Keratinocyte (primary cell): ENCODE results near the gene INTS1. TPM values are rescaled to one million over a fixed set of nuclear protein-coding genes. Genes with fewer than 3 reads are reported as not detected.

Source experiments
- DNase-seq: peaks from one replicate; pipeline ENCODE4 v3.0.0-alpha.2; 2011; ENCODE audit warnings: low read depth, missing footprints, low spot score
- FAIRE-seq: peaks from 2 replicates; lab custom pipeline; 2011; peaks lifted over from hg19 to GRCh38; lab: Jason Lieb, UNC
- H2AFZ ChIP-seq: 2 replicates; pipeline ENCODE4 v1.6.0; 2012; ENCODE audit warnings: low read length, control low read depth, inconsistent platforms; ENCODE audit not compliant: control insufficient read depth
- H3K27ac ChIP-seq: 2 replicates; pipeline ENCODE4 v1.5.1; 2011; ENCODE audit warnings: low read length; ENCODE audit not compliant: control insufficient read depth, insufficient read depth
- H3K27me3 ChIP-seq: 3 replicates; pipeline ENCODE4 v1.6.0; 2011; ENCODE audit warnings: low read length; ENCODE audit not compliant: control insufficient read depth, insufficient read depth; ENCODE audit errors: extremely low read depth
- H3K36me3 ChIP-seq, 2 experiments: 2 replicates in 1 of 2; 3 replicates in 1 of 2; pipeline ENCODE4 v1.5.1; 2011; ENCODE audit warnings: low read length in 2 of 2, mild to moderate bottlenecking in 1 of 2; ENCODE audit not compliant: control insufficient read depth in 2 of 2, insufficient read depth in 2 of 2; ENCODE audit errors: extremely low read depth in 1 of 2
- H3K4me1 ChIP-seq: 3 replicates; pipeline ENCODE4 v1.5.1; 2011; ENCODE audit warnings: low read length; ENCODE audit not compliant: control insufficient read depth, insufficient read depth; ENCODE audit errors: extremely low read depth
- H3K4me2 ChIP-seq: 3 replicates; pipeline ENCODE4 v1.6.0; 2011; ENCODE audit warnings: low read depth, low read length; ENCODE audit not compliant: control insufficient read depth, insufficient read depth; ENCODE audit errors: extremely low read depth
- H3K4me3 ChIP-seq, 3 experiments: fragments of 200-600 bp in 1 of 3; sonication (generic) in 1 of 3; 2 replicates in 2 of 3; 3 replicates in 1 of 3; pipeline ENCODE4 v1.5.1; 2011 to 2016; ENCODE audit warnings: low read length in 3 of 3, mild to moderate bottlenecking in 3 of 3, control low read depth in 2 of 3, inconsistent platforms in 1 of 3, low read depth in 1 of 3, mixed read lengths in 1 of 3, mixed run types in 1 of 3, moderate library complexity in 1 of 3; ENCODE audit not compliant: control insufficient read depth in 2 of 3, insufficient read depth in 2 of 3; ENCODE audit errors: extremely low read depth in 1 of 3
- H3K79me2 ChIP-seq: 2 replicates; pipeline ENCODE4 v1.6.0; 2012; ENCODE audit warnings: low read length; ENCODE audit not compliant: control insufficient read depth, insufficient read depth
- H3K9ac ChIP-seq: 3 replicates; pipeline ENCODE4 v1.6.0; 2011; ENCODE audit warnings: low read length; ENCODE audit not compliant: control insufficient read depth, insufficient read depth; ENCODE audit errors: extremely low read depth
- H3K9me1 ChIP-seq: 3 replicates; pipeline ENCODE4 v1.6.0; 2011; ENCODE audit warnings: low read length; ENCODE audit not compliant: control insufficient read depth, insufficient read depth; ENCODE audit errors: extremely low read depth
- H3K9me3 ChIP-seq: 2 replicates; pipeline ENCODE4 v1.5.1; 2012; ENCODE audit warnings: low read depth, low read length; ENCODE audit not compliant: control insufficient read depth
- H4K20me1 ChIP-seq: 3 replicates; pipeline ENCODE4 v1.6.0; 2011; ENCODE audit warnings: low read length; ENCODE audit not compliant: control insufficient read depth, insufficient read depth; ENCODE audit errors: extremely low read depth
- CTCF ChIP-seq, 3 experiments: IDR thresholded peaks in 1 of 3; conservative IDR thresholded peaks in 1 of 3; optimal IDR thresholded peaks in 1 of 3; 2 replicates in 2 of 3; 3 replicates in 1 of 3; pipeline versions ENCODE3 to v1.5.1; 2011; ENCODE audit warnings: low read length in 3 of 3, mild to moderate bottlenecking in 3 of 3, moderate library complexity in 2 of 3, control low read depth in 1 of 3, inconsistent platforms in 1 of 3; ENCODE audit not compliant: insufficient read depth in 2 of 3; ENCODE audit errors: extremely low read depth in 1 of 3
- EZH2 ChIP-seq: IDR thresholded peaks from one replicate; pipeline ENCODE4 v1.6.1; 2012; ENCODE audit warnings: inconsistent platforms, mild to moderate bottlenecking, low read length, moderate library complexity
- dilution Hi-C: fragments of 300-500 bp; cut with MboI; formaldehyde crosslinking; loops from one replicate; pipeline ENCODE4 v1.7.0; 2020; ENCODE audit warnings: low sequenced_read_pairs; ENCODE audit not compliant: extremely low pct_ligation_motif_present
- polyA plus RNA-seq, 5 experiments: library from polyadenylated mRNA; depleted of rRNA in 3 of 5; stranded (reverse) in 3 of 5; stranded (forward) in 1 of 5; unstranded in 1 of 5; fragments of >200 nt; gene quantifications; 1 replicate in 1 of 5; 2 replicates in 3 of 5; 3 replicates in 1 of 5; pipeline versions ENCODE4 v1.2.1 to v1.2.3, GENCODE V29; 2011 to 2012; ENCODE audit warnings: missing spikeins in 2 of 5, low read depth in 1 of 5, low replicate concordance in 1 of 5

Gene INTS1
- polyA plus RNA-seq, 1 donor (not counting 4 experiments of a cell fraction or from before 2014, with no cell fraction given): 10.6 TPM

- Histone ChIP-seq H3K9me1 (peaks cover 3% of the 10 kb centered on the region), H3K9me3 (no peaks in the 10 kb centered on the region), H3K4me1 (peaks cover 47% of the 10 kb centered on the region), H2AFZ (no peak overlapping the region), H3K4me3 (no peak overlapping the region), H3K27ac (peak overlapping the region; percentile 90), H3K27me3 (no peaks in the 10 kb centered on the region), H3K79me2 (peaks cover 66% of the 10 kb centered on the region), H3K36me3 (peaks cover 8 to 16% of the 10 kb centered on the region in 2 experiments), H3K9ac (peak overlapping the region; percentile 85), H4K20me1 (peaks cover 18% of the 10 kb centered on the region), H3K4me2 (peak overlapping the region; percentile 90)
- FAIRE-seq (no peak), DNase-seq (no peak)
- dilution Hi-C loops: no loop called here
- TF ChIP-seq CTCF (optimal IDR thresholded peaks at IDR 0.05 in 1 of 3, IDR thresholded peaks at IDR 0.05 in 1 of 3, conservative IDR thresholded peaks at IDR 0.05 in 1 of 3; ENCODE audit: extremely low read depth in 1 of 3, insufficient read depth in 2 of 3, low read length in 3 of 3) (no peak), EZH2 (no peak)
Observed at GRCh38 chr7:1536455-1536742, 32.2 kb upstream of the INTS1 start.

GRCh38 chr7:1535701-1536454 is 31.7 kb upstream of the INTS1 start:
- peaks cover 8 to 14% of the 10 kb centered on the region in 2 experiments for H3K36me3 ChIP-seq
- dilution Hi-C loops: no loop called here
- peaks cover 3% of the 10 kb centered on the region for H3K9me1 ChIP-seq
- peak overlapping the region; percentile 85 for H3K9ac ChIP-seq
- H3K9me3 ChIP-seq: no peaks in the 10 kb centered on the region
- FAIRE-seq: no peak
- H3K27ac ChIP-seq: no peak overlapping the region
- H3K27me3 ChIP-seq: no peaks in the 10 kb centered on the region
- H3K4me1 ChIP-seq: peaks cover 47% of the 10 kb centered on the region
- TF ChIP-seq EZH2: no peak
- no peak for TF ChIP-seq CTCF (optimal IDR thresholded peaks at IDR 0.05 in 1 of 3, IDR thresholded peaks at IDR 0.05 in 1 of 3, conservative IDR thresholded peaks at IDR 0.05 in 1 of 3; ENCODE audit: extremely low read depth in 1 of 3, insufficient read depth in 2 of 3, low read length in 3 of 3)
- H3K4me2 ChIP-seq: no peak overlapping the region
- H4K20me1 ChIP-seq: peaks cover 18% of the 10 kb centered on the region
- H2AFZ ChIP-seq: no peak overlapping the region
- no peak for DNase-seq
- no peak overlapping the region for H3K4me3 ChIP-seq
- peaks cover 69% of the 10 kb centered on the region for H3K79me2 ChIP-seq
